GM21529 (cell line): ENCODE results near the gene IQCH.
"Not testable (repeated sequence)": the region's sequence is repeated elsewhere in the genome, so short reads cannot be mapped to it uniquely, and the experiment has no call there.

ENCODE experiments used
- ATAC-seq: cut with Tn5 transposase; IDR thresholded peaks from one replicate; pipeline ENCODE4 v1.9.1; 2021; ENCODE audit not compliant: unreplicated experiment

Gene IQCH

GRCh38 chr15:67349634-67350033, 95.0 kb downstream of the IQCH start:
- ATAC-seq = no peak

GRCh38 chr15:67350042-67350441, 95.5 kb downstream of the IQCH start:
- ATAC-seq = no peak

GRCh38 chr15:67358391-67358790, 103.8 kb downstream of the IQCH start:
- ATAC-seq = no peak

GRCh38 chr15:67358812-67359211, 104.2 kb downstream of the IQCH start:
- ATAC-seq = no peak

GRCh38 chr15:67359431-67360079, 105.0 kb downstream of the IQCH start:
- no peak for ATAC-seq

GRCh38 chr15:67361100-67361499, 106.5 kb downstream of the IQCH start:
- no peak for ATAC-seq

- ATAC-seq = not testable (repeated sequence)
These were observed 109.1 kb downstream of the IQCH start for GRCh38 chr15:67363712-67364111.

GRCh38 chr15:67365994-67366393, 111.4 kb downstream of the IQCH start:
- ATAC-seq = no peak

- ATAC-seq = no peak
These were observed 112.3 kb downstream of the IQCH start for GRCh38 chr15:67366904-67367303.

- ATAC-seq = no peak
These were observed 114.9 kb downstream of the IQCH start for GRCh38 chr15:67369359-67369998.

GRCh38 chr15:67370206-67370954, 115.8 kb downstream of the IQCH start:
- ATAC-seq = no peak

- no peak for ATAC-seq
These were observed 118.0 kb downstream of the IQCH start for GRCh38 chr15:67372543-67372942.

- no peak for ATAC-seq
These were observed 118.5 kb downstream of the IQCH start for GRCh38 chr15:67372986-67373675.

- no peak for ATAC-seq
These were observed 119.4 kb downstream of the IQCH start for GRCh38 chr15:67373971-67374370.

- no peak for ATAC-seq
These were observed 124.9 kb downstream of the IQCH start for GRCh38 chr15:67379530-67379929.

GRCh38 chr15:67380921-67381320, 126.3 kb downstream of the IQCH start:
- no peak for ATAC-seq

GRCh38 chr15:67381416-67382045, 126.9 kb downstream of the IQCH start:
- no peak for ATAC-seq

GRCh38 chr15:67382723-67383122, 128.1 kb downstream of the IQCH start:
- ATAC-seq = no peak

GRCh38 chr15:67383899-67384298, 129.3 kb downstream of the IQCH start:
- ATAC-seq = no peak

- ATAC-seq = no peak
These were observed 130.2 kb downstream of the IQCH start for GRCh38 chr15:67384761-67385160.

GRCh38 chr15:67385971-67386370, 131.4 kb downstream of the IQCH start:
- no peak for ATAC-seq
